GM12873 (cell line): ENCODE results near the gene APOM.

ENCODE experiments used
- TF ChIP-seq, protein P1 (sequence below): IDR thresholded peaks from 2 replicates; pipeline ENCODE4 v1.5.1; 2012; ENCODE audit warnings: low read depth, mild to moderate bottlenecking, moderate library complexity, low read length, control low read depth; ENCODE audit not compliant: insufficient read depth; ENCODE audit errors: missing control alignments

APOM gene

GRCh38 chr6:31615748-31616147 is 39.9 kb upstream of the APOM start:
- TF ChIP-seq, protein P1, sequence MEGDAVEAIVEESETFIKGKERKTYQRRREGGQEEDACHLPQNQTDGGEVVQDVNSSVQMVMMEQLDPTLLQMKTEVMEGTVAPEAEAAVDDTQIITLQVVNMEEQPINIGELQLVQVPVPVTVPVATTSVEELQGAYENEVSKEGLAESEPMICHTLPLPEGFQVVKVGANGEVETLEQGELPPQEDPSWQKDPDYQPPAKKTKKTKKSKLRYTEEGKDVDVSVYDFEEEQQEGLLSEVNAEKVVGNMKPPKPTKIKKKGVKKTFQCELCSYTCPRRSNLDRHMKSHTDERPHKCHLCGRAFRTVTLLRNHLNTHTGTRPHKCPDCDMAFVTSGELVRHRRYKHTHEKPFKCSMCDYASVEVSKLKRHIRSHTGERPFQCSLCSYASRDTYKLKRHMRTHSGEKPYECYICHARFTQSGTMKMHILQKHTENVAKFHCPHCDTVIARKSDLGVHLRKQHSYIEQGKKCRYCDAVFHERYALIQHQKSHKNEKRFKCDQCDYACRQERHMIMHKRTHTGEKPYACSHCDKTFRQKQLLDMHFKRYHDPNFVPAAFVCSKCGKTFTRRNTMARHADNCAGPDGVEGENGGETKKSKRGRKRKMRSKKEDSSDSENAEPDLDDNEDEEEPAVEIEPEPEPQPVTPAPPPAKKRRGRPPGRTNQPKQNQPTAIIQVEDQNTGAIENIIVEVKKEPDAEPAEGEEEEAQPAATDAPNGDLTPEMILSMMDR = no peak

DNA sequence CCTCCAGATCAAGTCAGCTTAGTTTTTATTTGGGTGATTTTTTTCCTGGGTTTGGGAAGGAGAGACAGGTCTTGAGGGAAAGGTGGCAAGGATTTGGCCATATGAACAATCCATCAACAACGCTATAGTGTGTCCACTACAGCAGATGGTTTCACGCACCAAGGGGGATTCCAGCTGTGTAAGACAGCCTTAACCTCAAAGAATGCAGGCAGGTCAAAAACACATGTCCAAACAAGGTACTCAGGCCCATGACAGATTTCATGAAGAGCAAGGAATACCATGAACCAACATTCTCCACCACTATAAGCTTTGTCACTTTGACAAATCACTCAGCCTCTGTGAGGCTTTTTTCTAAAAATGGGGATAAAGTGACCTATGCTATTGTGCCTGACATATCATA is 38.7 kb upstream of the APOM start:
- TF ChIP-seq, protein P1 = no peak

- TF ChIP-seq, protein P1 = no peak
Observed at GRCh38 chr6:31619805-31620585, 35.7 kb upstream of the APOM start.

DNA sequence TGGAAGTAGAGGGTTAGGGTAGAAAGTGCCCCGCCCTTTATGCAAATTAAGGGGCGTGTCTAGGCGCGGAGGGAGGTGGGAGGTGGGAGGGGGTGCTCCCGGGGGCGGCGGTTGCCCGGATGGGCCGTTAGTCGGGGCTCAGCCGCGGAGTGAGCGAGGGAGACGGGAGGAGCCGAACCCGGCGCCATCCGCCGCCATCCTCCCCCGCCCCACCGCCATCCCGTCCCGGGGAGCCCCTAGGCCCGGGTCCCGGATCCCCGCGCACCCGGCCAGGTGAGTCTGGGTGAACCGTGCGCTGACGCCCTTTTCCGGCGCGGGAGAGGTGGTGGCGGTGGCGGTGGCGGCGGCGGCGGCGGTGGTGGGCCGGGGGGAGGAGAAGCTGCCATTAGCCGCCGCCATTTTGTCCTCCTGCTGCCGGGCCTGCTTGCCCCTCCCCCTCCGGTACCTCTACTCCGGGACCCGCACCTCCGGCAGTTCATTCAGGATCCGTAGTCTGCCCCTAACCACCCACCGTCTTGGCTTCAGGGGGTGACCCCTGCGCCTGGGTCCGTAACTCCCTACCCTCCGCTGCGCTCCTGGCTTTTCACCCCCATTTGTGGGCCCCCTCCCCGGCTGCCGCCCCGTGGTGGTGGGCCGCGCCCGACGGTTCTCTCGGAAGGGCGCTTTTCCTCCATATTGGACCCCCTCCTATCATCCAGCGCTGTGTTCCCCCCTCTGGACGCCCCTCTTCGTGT is 34.9 kb upstream of the APOM start, which contains the start of gene PRRC2A:
PRRC2A (plus strand) TSS at position 130 of the 734 bp plus-strand sequence. CDS start 2,075 bp downstream, outside the sequence.
- TF ChIP-seq, protein P1 = no peak

DNA sequence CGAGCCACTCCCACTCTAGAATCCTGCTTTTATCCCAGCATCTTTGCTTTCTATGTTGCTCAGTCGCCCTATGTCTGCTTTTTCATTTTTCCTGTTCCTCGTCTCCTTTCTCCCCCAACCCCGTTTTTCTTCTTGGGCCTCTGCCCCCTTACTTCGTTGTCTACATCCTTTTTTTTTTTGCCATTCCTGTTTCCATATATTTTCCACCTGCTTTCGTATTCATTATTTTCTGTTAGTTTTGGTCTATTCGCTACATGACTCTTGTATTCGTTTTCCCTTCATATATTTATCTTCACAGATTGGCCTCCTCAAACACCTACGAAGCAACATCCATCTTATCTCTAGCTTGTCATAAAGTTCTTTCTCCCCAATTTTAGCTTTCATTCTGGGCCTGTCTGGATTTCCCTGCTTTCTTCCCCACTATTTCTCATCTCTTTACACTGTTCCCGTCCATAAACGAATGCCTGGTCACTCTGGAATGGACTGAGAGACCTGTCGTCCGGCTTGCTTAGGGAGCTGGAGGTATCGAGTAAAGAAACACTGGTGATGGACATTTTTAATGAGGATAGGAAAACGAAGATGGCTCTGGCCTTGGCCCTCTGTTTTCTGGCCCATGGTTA is 34.3 kb upstream of the APOM start:
- TF ChIP-seq, protein P1 = no peak

DNA sequence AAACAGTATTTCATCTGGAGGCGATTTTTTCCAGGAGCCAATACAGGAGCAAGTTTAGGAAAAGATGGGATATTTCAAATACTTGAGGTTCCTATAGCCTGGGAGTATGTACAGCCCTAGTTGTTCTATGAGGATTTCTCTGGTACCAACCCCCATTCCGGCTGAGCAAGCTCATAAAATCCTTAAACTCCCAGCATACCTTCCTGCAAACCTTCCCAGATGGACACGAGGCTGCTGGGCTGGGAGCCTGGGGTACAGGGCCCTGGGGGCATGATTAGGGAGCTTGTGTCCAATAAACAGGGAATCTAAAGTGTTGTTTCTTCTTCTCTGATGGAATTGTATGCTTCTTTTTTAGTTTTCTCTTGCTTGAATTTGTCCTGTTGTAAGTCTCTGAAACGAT is 33.7 kb upstream of the APOM start:
- TF ChIP-seq, protein P1 = no peak

DNA sequence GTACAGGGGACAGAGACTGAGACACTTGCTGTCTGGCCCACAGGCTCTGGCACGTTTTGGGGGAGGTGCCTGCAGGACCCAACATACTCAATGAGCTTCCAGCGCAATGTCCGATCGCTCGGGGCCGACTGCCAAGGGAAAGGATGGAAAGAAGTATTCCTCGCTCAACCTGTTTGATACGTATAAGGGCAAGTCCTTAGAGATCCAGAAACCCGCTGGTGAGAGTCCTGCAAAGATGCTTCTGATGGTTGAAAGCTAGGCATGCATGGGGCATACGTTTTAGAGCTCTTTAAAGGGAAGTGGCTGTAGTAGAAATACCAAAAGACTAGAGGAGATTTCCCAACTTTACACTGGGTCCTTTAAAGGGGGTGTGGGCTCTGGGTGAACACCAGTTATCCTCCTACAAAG is 33.0 kb upstream of the APOM start:
- TF ChIP-seq, protein P1 = no peak
